Erythroblast (primary cell): ENCODE data around the gene AP4B1.

Source experiments
- GATA1 ChIP-seq: IDR thresholded peaks from 2 replicates; pipeline ENCODE4 v1.6.1; 2011; ENCODE audit warnings: low read depth, mild to moderate bottlenecking, control low read depth, low read length, moderate library complexity
- POLR2A ChIP-seq: IDR thresholded peaks from 2 replicates; pipeline ENCODE4 v1.6.1; 2011; ENCODE audit warnings: mild to moderate bottlenecking, low read length

GRCh38 chr1:113854234-113854633, 50.4 kb downstream of the AP4B1 start:
- no peak for TF ChIP-seq POLR2A
- TF ChIP-seq GATA1: no peak
